Right lobe of liver (tissue), 6 donors: Measurements from ENCODE around the gene PPARA. TPM values are rescaled to one million over a fixed set of nuclear protein-coding genes. Genes with fewer than 3 reads are reported as not detected.

Experiments used
- ATAC-seq, 4 donors: fragments of 200-7000 bp; cut with Tn5 transposase; one replicate each; pipeline ENCODE4 v1.9.1; 2020; ENCODE audit warnings: mild to moderate bottlenecking in 4 of 4, moderate library complexity in 4 of 4
- DNase-seq, 3 donors: peaks; one replicate each; pipeline ENCODE4 v3.0.0-alpha.2; 2020
- H3K27ac ChIP-seq, 3 donors: fragments of 200-600 bp; one replicate each; pipeline ENCODE4 v1.8.0; 2022
- H3K27me3 ChIP-seq, 2 donors: fragments of 200-600 bp; one replicate each; pipeline ENCODE4 v1.8.0; 2022
- H3K36me3 ChIP-seq, 4 donors: fragments of 200-600 bp; sonication (generic) in 1 of 4; one replicate each; pipeline versions ENCODE4 v1.5.1 to v1.8.0; 2017 to 2022; ENCODE audit warnings: control low read depth in 1 of 4
- H3K4me1 ChIP-seq, 4 donors: fragments of 200-600 bp; sonication (generic) in 1 of 4; one replicate each; pipeline versions ENCODE4 v1.5.1 to v1.8.0; 2017 to 2022; ENCODE audit warnings: control low read depth in 1 of 4
- H3K4me3 ChIP-seq, 3 donors: fragments of 200-600 bp; one replicate each; pipeline ENCODE4 v1.8.0; 2022
- H3K9me3 ChIP-seq, 4 donors: fragments of 200-600 bp; sonication (generic) in 1 of 4; one replicate each; pipeline versions ENCODE4 v1.5.1 to v1.8.0; 2017 to 2022; ENCODE audit warnings: control low read depth in 1 of 4
- CTCF ChIP-seq, 4 donors: fragments of 200-600 bp in 3 of 4; fragments of 450-650 bp in 1 of 4; IDR thresholded peaks; one replicate each; pipeline versions ENCODE4 v1.5.1 to v1.8.0; 2016 to 2022; ENCODE audit warnings: antibody characterized with exemption in 4 of 4, mild to moderate bottlenecking in 2 of 4
- POLR2A ChIP-seq: fragments of 450-650 bp; IDR thresholded peaks from one replicate; pipeline ENCODE4 v1.6.1; 2017; ENCODE audit warnings: antibody characterized with exemption, mild to moderate bottlenecking
- WGBS: methylation state at CpG from one replicate; pipeline ENCODE4 v1.1.6; 2018; ENCODE audit warnings: low coverage, low lambda C conversion rate; ENCODE audit not compliant: insufficient coverage; ENCODE audit errors: missing lambda C conversion rate; 5-methylcytosine and 5-hydroxymethylcytosine counted together
- intact Hi-C, 2 donors: fragments of 100-400 bp; cut with DNase I; formaldehyde crosslinking; loops; one replicate each; pipeline versions ENCODE4 v1.11.2 to v1.14.1; 2022
- total RNA-seq, 6 experiments: library from RNA; depleted of rRNA in 2 of 6; stranded (reverse); fragments of >200 nt in 2 of 6; fragmentation: NEBNext Ultra II Directional in 3 of 6; extraction: Animal tissue kit (Norgen Biotek cat#: 25700) in 3 of 6; gene quantifications; one replicate each; pipeline versions ENCODE4 v1.1.0 to v1.2.4, GENCODE V29; 2016 to 2023
- donor health status: DM: no; HTN: yes; CAD: no.
- donor health status: DM: no; HTN: no; CAD: no.
- donor health status: DM: no; HTN: no; CAD: no.
- donor health status: DM: no; HTN: yes; CAD: no.
- donor health status: DM: no; HTN: yes; CAD: no.

The PPARA gene
- total RNA-seq, 6 experiments from 2014 or later, result 64.4 to 152 (median 95.1) TPM

- H3K27me3 ChIP-seq, result no peaks in the 10 kb centered on the region
- no peaks in the 10 kb centered on the region for H3K9me3 ChIP-seq
- TF ChIP-seq CTCF (IDR thresholded peaks at IDR 0.05) (no peak), POLR2A (no peak)
- DNase-seq, result peak; percentile 54 to 72 (median 62)
- ATAC-seq, result no peak
- peak overlapping the region; percentile 78 to 89 (median 88) for H3K27ac ChIP-seq
- H3K36me3 ChIP-seq, result peaks cover 3 to 10% (median 6%) of the 10 kb centered on the region in 4 donors
- 1% methylated on average over 15 of the region's 101 CpGs for WGBS
- peaks cover 0 to 67% (median 21%) of the 10 kb centered on the region in 4 donors for H3K4me1 ChIP-seq
- intact Hi-C loops, result no loop called here
- peak overlapping the region; percentile 78 to 96 (median 87) for H3K4me3 ChIP-seq
These were observed 540 bp downstream of the PPARA start for GRCh38 chr22:46150655-46151477.

GRCh38 chr22:46153930-46154329 is 3.6 kb downstream of the PPARA start:
- H3K27ac ChIP-seq, result peak overlapping the region in 1 of 3 donors; percentile 89
- ATAC-seq (no peak), DNase-seq (no peak)
- H3K27me3 ChIP-seq, result no peaks in the 10 kb centered on the region
- intact Hi-C loops, result no loop called here
- 54% methylated on average over 3 of the region's 3 CpGs for WGBS
- H3K36me3 ChIP-seq, result peaks cover 3 to 14% (median 8%) of the 10 kb centered on the region in 4 donors
- H3K9me3 ChIP-seq, result no peaks in the 10 kb centered on the region
- no peak for TF ChIP-seq POLR2A
- no peak for TF ChIP-seq CTCF (IDR thresholded peaks at IDR 0.05)
- H3K4me3 ChIP-seq, result peak overlapping the region; percentile 78 to 96 (median 87)
- H3K4me1 ChIP-seq, result peaks cover 0 to 67% (median 23%) of the 10 kb centered on the region in 4 donors

GRCh38 chr22:46156031-46156430 is 5.7 kb downstream of the PPARA start:
- Histone ChIP-seq H3K36me3 (peaks cover 3 to 14% (median 9%) of the 10 kb centered on the region in 4 donors), H3K4me3 (peak overlapping the region in 2 of 3 donors; percentile 17 to 96), H3K27me3 (no peaks in the 10 kb centered on the region), H3K4me1 (peaks cover 0 to 83% (median 30%) of the 10 kb centered on the region in 4 donors), H3K9me3 (no peaks in the 10 kb centered on the region), H3K27ac (peak overlapping the region; percentile 56 to 72 (median 69))
- DNase-seq (no peak), ATAC-seq (peak; percentile 45 to 66 (median 64))
- no peak for TF ChIP-seq POLR2A
- no peak for TF ChIP-seq CTCF (IDR thresholded peaks at IDR 0.05)
- WGBS, result 23% methylated on average over 2 of the region's 3 CpGs
- intact Hi-C loops, result no loop called here

GRCh38 chr22:46158283-46158682 is 8.0 kb downstream of the PPARA start:
- intact Hi-C loops, result no loop called here
- H3K27me3 ChIP-seq, result no peaks in the 10 kb centered on the region
- DNase-seq (no peak), ATAC-seq (no peak)
- peaks cover 3 to 16% (median 9%) of the 10 kb centered on the region in 4 donors for H3K36me3 ChIP-seq
- H3K9me3 ChIP-seq, result no peaks in the 10 kb centered on the region
- H3K4me3 ChIP-seq, result no peak overlapping the region
- peaks cover 0 to 97% (median 38%) of the 10 kb centered on the region in 4 donors for H3K4me1 ChIP-seq
- 45% methylated on average over 6 of the region's 7 CpGs for WGBS
- TF ChIP-seq CTCF (IDR thresholded peaks at IDR 0.05) (no peak), POLR2A (no peak)
- peak overlapping the region in 1 of 3 donors; percentile 60 for H3K27ac ChIP-seq
